ENCODE measurements around the gene FGFBP2. TPM values are rescaled to one million over a fixed set of nuclear protein-coding genes. Genes with fewer than 3 reads are reported as not detected.

FGFBP2 gene
- total and polyA plus RNA-seq, 10 of the 15 experiments (the other 5 are each of a cell fraction or from before 2014, with no cell fraction given) = 0.23 TPM; not detected in 9

DNA sequence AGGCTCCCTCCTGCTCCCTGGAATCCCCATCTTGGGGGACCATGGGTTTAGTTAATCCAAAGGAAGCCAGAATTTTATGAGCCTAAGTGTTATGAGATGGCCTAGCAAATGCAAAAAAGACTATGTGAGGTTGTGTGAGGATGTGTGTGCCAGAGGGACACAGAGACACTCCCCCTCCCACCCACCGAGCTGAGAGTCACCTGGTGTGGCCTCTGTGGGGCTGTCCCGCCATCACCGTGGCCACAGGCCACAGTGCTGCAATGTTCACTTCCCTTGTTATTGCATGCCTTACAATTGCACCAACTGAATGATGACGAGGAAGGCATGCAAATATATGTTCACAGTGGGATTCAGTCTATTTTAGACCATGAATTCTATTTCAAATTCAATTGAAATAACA is 601 bp upstream of the FGFBP2 start:
- in situ Hi-C loops (cut with MboI) (loop anchor here (25.0 kb wide), 1 partner anchor 726 kb away; no protein-coding TSS in a partner anchor), intact Hi-C loops (cut with micrococcal nuclease; ENCODE audit: unreplicated experiment) (loop anchor here (1.0 kb wide), 1 partner anchor 38 kb away; no protein-coding TSS in a partner anchor)
- POLR2A ChIA-PET = interaction anchor here (1.5 kb wide), 1 partner anchor 33 kb away, joined by 3 read pairs; no protein-coding TSS in a partner anchor
- Histone ChIP-seq H3K9me3 (replicated peaks; ENCODE audit: control insufficient read depth, insufficient read depth, low read length) (no peaks in the 10 kb centered on the region), H3K4me3 (no peak overlapping the region), H3K79me2 (ENCODE audit: control insufficient read depth, insufficient read depth, low read length) (no peaks in the 10 kb centered on the region), H3K27ac (ENCODE audit: control insufficient read depth, insufficient read depth) (no peak overlapping the region), H4K20me1 (ENCODE audit: control insufficient read depth, insufficient read depth) (no peaks in the 10 kb centered on the region), H3K4me1 (ENCODE audit: control insufficient read depth, insufficient read depth, low read length) (peaks cover 5% of the 10 kb centered on the region; the same call in 1 of the 2 replicates), H3K4me2 (ENCODE audit: control insufficient read depth, insufficient read depth) (no peak overlapping the region), H2AFZ (ENCODE audit: control insufficient read depth, low read depth, low read length) (no peak overlapping the region), H3K9ac (ENCODE audit: control insufficient read depth, insufficient read depth, low read length) (no peak overlapping the region), H3K27me3 (replicated peaks in 1 of 2; ENCODE audit: control insufficient read depth in 2 of 2, insufficient read depth in 2 of 2, low read length in 1 of 2) (no peaks in the 10 kb centered on the region), H3K36me3 (ENCODE audit: control insufficient read depth in 2 of 2, insufficient read depth in 2 of 2, low read length in 1 of 2) (no peaks in the 10 kb centered on the region)
- peak; percentile 91 for ATAC-seq
- SMC1A ChIA-PET (ENCODE audit: uncharacterized antibody, unreplicated experiment) = interaction anchor here (0.5 to 1.6 kb wide), 5 partner anchors 38 to 936 kb away, joined by 3 to 6 read pairs (median 5); no protein-coding TSS in a partner anchor
- no peak for DNase-seq (ENCODE audit: low read depth, low spot score)
- no TSS peak for BruUV-seq (replicated peaks)
- no peak for TF ChIP-seq JUNB (IDR thresholded peaks at IDR 0.05)
- TF ChIP-seq ZNF217 (IDR thresholded peaks at IDR 0.05) = no peak
- peak; percentile 41; the same call in 1 of the 2 replicates for TF ChIP-seq PAX5 (IDR thresholded peaks at IDR 0.05; ENCODE audit: borderline replicate concordance, low read depth, low read length)
- TF ChIP-seq EP300 (IDR thresholded peaks at IDR 0.05; ENCODE audit: borderline replicate concordance in 1 of 2, control insufficient read depth in 1 of 2, low read depth in 2 of 2, low read length in 2 of 2) = peak; percentile 77 to 85; a peak in 3 of 4 replicates
- TF ChIP-seq MYB (IDR thresholded peaks at IDR 0.05; ENCODE audit: borderline replicate concordance, low read depth, low read length) = no peak
- no peak for TF ChIP-seq MTA3 (IDR thresholded peaks at IDR 0.05; ENCODE audit: borderline replicate concordance, low read length)
- TF ChIP-seq SPI1 (IDR thresholded peaks at IDR 0.05; ENCODE audit: borderline replicate concordance, insufficient read depth, low read depth, low read length) = peak; percentile 58; the same call in 1 of the 2 replicates
- TF ChIP-seq ATF7 (IDR thresholded peaks at IDR 0.05; ENCODE audit: low read depth) = 0 out of 2 replicates have a peak, but pooled peaks have one; percentile 52
- no peak for TF ChIP-seq TCF3 (IDR thresholded peaks at IDR 0.05; ENCODE audit: borderline replicate concordance, insufficient read depth, low read depth, low read length)
- peak; percentile 51; the same call in 1 of the 2 replicates for TF ChIP-seq MTA2 (IDR thresholded peaks at IDR 0.05; ENCODE audit: low read depth)
- TF ChIP-seq STAT3 (IDR thresholded peaks at IDR 0.05; ENCODE audit: low read depth, low read length) = no peak
- TF ChIP-seq SUPT20H (IDR thresholded peaks at IDR 0.05; ENCODE audit: borderline replicate concordance, control insufficient read depth, low read depth, low read length) = no peak
- peak in 1 of 2 experiments; percentile 29; a peak in 2 of 4 replicates for TF ChIP-seq IKZF2 (IDR thresholded peaks at IDR 0.05)
- peak; percentile 68; the same call in 1 of the 2 replicates for TF ChIP-seq CHD2 (IDR thresholded peaks at IDR 0.05; ENCODE audit: borderline replicate concordance, low read depth, low read length)
- no peak for TF ChIP-seq POLR2AphosphoS5 (IDR thresholded peaks at IDR 0.05; ENCODE audit: low read length)
- peak; percentile 49 for TF ChIP-seq MEF2B (IDR thresholded peaks at IDR 0.05; ENCODE audit: partially characterized antibody, poor library complexity, severe bottlenecking)
- no peak for TF ChIP-seq IRF4 (IDR thresholded peaks at IDR 0.05; ENCODE audit: low read depth, low read length)
- peak; percentile 8; the same call in 1 of the 2 replicates for TF ChIP-seq RUNX3 (IDR thresholded peaks at IDR 0.05; ENCODE audit: low read length)
- 0 out of 2 replicates have a peak, but pooled peaks have one; percentile 31 for TF ChIP-seq TCF12 (IDR thresholded peaks at IDR 0.05; ENCODE audit: low read depth, low read length)
- peak; percentile 53; the same call in 1 of the 2 replicates for TF ChIP-seq RAD51 (IDR thresholded peaks at IDR 0.05)
- no peak for TF ChIP-seq DPF2 (IDR thresholded peaks at IDR 0.05)
- peak; percentile 18 to 43; a peak in 1 of 4 replicates for TF ChIP-seq BHLHE40 (IDR thresholded peaks at IDR 0.05; ENCODE audit: borderline replicate concordance in 1 of 2, low read depth in 2 of 2, low read length in 1 of 2)
- TF ChIP-seq SIX5 (IDR thresholded peaks at IDR 0.05; ENCODE audit: low read depth, low read length, severe bottlenecking) = no peak
- TF ChIP-seq, protein P1, sequence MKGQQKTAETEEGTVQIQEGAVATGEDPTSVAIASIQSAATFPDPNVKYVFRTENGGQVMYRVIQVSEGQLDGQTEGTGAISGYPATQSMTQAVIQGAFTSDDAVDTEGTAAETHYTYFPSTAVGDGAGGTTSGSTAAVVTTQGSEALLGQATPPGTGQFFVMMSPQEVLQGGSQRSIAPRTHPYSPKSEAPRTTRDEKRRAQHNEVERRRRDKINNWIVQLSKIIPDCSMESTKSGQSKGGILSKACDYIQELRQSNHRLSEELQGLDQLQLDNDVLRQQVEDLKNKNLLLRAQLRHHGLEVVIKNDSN (IDR thresholded peaks at IDR 0.05; ENCODE audit: borderline replicate concordance, extremely low read length, insufficient read depth, low read depth, low read length) = no peak
- 0 out of 2 replicates have a peak, but pooled peaks have one; percentile 42 for TF ChIP-seq IKZF1 (conservative IDR thresholded peaks at IDR 0.05)
- RAD21 ChIA-PET (ENCODE audit: unreplicated experiment) = interaction anchor here (0.7 to 2.1 kb wide), 6 partner anchors 38 to 197 kb away, joined by 3 to 8 read pairs (median 4); no protein-coding TSS in a partner anchor
- no peak for FAIRE-seq
- CTCF ChIA-PET = interaction anchor here (0.9 to 4.4 kb wide), 9 partner anchors 7 to 963 kb away, joined by 3 to 24 read pairs (median 3); no protein-coding TSS in a partner anchor
- WGBS (ENCODE audit: insufficient coverage, insufficient replicate concordance, low lambda C conversion rate, missing lambda C conversion rate) = 0% methylated on average over 4 of the region's 4 CpGs

All from GM12878 (cell line).